Choroid plexus epithelial cell (primary cell): ENCODE measurements around the gene VAV2.

ENCODE experiments used
- DNase-seq: peaks from one replicate; pipeline ENCODE4 v3.0.0-alpha.2; 2010; ENCODE audit warnings: low read depth
- H3K4me3 ChIP-seq: 2 replicates; pipeline ENCODE4 v1.5.1; 2011; ENCODE audit warnings: low read depth, mild to moderate bottlenecking, control low read depth, low read length, moderate library complexity
- TF ChIP-seq, protein P1 (sequence below): conservative IDR thresholded peaks from 2 replicates; pipeline ENCODE4 v1.5.1; 2011; ENCODE audit warnings: low read depth, mild to moderate bottlenecking, control low read depth, inconsistent platforms, low read length, moderate library complexity

The VAV2 gene

DNA sequence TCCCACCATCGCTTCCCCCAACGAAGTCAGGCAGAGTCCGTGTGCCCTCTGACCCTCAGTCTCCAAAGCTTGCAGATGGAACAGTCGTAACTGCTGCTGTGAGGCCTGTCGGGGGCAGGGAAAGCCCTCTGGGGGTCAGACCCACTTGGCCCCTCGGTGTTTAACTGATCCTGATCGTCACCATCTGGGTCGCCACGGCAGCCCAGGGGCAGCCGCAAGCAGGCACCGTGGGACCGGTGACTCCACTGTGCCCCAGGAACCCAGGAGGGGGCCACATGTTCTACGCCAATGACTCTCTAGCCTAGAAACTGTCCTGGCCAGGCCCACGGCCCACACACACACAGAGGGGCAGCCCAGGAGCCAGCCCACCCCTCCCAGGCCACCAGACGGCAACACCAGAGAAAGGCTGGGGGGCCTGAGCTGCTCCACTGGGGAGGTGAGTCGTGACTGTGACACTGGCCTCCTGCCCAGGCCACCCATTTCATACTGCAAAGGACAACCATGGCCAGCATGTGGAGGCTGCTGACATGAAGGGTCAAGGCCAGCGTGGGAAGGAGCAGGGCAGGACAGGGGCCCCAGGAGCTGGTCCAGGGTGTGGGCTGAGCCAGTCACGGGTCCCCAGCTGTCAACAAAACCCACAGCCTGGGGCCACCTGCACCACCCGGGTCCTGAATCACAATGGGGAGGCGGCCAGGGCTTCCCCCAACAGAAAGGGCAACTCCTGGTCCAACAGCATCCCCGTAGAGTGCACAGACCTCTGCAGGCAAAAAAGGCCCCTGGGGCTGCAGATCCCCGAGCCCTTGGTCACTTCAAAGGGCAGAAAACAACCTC lies 20.8 kb downstream of the VAV2 start:
- H3K4me3 ChIP-seq: no peak overlapping the region
- TF ChIP-seq, protein P1, sequence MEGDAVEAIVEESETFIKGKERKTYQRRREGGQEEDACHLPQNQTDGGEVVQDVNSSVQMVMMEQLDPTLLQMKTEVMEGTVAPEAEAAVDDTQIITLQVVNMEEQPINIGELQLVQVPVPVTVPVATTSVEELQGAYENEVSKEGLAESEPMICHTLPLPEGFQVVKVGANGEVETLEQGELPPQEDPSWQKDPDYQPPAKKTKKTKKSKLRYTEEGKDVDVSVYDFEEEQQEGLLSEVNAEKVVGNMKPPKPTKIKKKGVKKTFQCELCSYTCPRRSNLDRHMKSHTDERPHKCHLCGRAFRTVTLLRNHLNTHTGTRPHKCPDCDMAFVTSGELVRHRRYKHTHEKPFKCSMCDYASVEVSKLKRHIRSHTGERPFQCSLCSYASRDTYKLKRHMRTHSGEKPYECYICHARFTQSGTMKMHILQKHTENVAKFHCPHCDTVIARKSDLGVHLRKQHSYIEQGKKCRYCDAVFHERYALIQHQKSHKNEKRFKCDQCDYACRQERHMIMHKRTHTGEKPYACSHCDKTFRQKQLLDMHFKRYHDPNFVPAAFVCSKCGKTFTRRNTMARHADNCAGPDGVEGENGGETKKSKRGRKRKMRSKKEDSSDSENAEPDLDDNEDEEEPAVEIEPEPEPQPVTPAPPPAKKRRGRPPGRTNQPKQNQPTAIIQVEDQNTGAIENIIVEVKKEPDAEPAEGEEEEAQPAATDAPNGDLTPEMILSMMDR: no peak
- DNase-seq: no peak

DNA sequence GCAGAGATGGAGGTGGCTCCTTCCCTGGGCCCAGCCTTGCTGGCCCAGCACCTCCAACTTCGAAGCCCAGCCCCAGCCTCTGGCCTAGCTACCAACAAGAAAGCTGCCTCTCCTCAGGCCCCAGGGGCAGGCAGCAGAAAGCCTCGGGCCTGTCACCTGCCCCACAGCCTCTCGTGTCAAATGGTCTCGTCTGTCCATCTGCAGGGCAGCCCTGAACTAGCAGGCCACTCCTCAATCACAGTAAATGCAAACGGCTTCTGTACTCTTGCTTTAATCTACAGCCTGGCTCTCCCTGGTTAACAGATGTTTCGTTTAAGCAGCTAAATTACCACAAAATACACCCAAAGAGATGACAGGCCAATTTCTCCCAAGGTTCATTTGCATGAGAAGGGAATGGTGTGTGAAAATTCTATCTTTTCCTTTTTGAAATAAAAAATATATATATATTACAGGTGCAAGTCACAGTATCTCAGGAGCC lies 21.5 kb downstream of the VAV2 start:
- TF ChIP-seq, protein P1: no peak
- no peak for DNase-seq
- H3K4me3 ChIP-seq: no peak overlapping the region

DNA sequence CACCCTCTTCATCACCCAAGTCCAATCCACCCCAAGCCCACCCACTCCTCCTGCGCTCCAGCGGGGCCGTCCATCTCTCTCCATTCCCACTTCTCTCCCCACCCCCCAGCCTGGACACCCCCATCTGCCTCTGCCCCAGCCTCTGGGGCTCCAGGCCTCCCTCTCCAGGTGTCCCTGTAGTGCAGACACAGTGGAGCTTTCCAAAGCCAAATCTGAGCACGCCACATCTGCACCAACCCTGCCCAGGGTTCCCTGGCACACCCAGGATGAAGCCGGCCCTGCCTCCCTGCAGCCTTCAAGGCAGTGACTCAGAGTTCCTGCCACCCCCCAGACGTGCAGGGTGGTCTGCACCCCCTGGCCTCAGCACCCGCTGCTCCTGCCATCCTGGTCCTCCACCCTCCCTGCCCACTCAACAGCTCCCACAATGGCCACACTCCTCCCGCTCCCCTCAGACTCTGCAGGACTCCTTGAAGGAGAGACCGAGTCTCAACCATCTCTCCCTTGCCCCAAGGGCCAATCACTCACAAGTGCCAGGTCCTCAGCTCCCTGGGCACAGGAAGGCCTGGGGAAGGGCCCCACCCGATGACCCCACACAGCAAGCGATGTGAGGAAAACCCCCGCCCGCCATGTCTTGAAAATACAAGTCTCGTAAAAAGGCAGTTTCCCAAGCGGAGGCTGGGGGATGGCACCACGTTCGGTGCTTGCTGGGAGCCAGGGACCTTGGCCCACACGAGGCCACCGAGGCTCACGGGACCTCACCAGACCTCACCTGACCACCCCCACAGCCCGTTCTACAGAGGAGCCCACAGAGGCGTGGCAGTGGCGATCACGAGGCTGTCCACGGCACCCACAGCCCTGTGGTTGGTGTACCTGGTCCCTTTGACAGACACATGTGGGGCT lies 22.2 kb downstream of the VAV2 start:
- no peak overlapping the region for H3K4me3 ChIP-seq
- DNase-seq: no peak

DNA sequence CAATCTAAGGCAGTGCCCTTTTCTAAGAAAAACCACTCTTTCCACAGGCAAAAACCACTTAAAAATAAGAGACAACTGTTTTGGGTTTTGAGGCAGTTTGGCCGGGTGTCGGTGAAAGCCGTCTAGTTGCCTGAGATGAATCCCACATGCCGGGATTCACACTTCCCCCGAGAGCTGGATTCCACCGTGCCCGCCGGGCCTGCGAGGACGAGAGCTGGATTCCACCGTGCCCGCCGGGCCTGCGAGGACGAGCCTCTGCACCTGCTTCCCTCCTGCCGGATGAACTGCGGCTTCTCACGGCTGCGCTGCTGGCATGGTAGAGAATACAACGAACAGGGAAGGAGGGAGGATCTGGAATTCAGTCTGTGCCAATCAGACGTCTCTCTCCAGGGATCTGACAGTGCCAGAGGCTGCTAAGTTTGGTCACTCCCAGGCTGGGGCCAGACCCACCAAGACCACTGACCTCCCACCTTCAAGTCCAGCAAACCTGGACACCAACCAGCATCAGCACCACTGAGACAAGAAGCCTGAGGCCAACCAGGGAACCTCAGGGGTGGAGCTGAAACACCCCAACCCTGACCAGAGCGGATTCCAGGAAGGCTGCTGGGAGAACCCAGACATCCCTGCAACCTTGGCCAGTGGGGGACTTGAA lies 23.0 kb downstream of the VAV2 start:
- no peak overlapping the region for H3K4me3 ChIP-seq
- TF ChIP-seq, protein P1: no peak
- DNase-seq: no peak

More for the DNA sequence above, 22.2 kb downstream of the VAV2 start:
- TF ChIP-seq, protein P1: no peak

DNA sequence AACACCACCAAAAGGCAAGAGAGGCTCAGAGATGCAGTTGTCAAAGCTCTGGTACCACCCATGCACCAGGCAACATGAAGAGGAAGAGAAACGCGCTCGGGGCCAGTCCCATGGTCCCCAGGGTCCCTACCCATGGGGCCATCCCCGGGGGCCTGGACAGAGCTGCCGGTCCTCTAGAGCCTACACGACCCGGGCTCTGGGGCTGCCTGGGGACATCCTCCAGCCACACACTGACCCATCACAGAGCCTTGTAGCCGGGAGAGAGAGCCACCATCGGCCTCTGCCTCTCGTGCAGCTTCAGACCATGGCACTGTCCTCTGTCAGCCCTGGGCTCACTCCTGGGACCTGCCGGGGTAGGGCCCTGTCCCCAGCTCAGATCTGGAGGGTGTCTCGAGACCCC lies 23.7 kb downstream of the VAV2 start:
- TF ChIP-seq, protein P1: no peak
- no peak for DNase-seq

DNA sequence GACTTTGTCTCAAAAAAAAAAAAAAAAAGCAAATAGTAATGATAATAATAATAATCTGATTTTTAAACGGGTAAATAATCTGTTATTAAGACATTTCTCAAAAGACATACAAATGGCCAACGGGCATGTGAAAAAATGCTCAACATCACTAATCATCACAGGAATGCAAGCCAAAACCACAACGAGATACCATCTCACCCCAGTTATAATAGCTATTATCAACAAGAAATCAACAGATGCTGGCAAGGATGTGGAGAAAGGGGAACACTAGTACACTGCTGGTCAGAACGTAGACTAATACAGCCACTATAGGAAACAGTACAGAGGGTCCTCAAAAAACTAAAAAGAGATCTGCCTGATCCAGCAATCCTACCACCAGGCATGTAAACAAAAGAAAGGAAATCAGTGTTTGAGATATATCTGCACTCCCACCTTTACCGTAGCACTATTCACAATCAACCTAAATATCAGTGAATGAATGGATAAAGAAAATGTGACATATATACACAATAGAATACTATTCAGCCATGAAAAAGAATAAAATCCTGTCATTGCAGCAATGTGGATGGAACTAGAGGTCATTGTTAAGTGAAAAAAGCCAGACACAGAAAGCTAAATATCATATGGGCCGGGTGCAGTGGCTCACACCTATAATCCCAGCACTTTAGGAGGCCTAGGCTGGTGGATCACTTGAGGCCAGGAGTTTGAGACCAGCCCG lies 24.9 kb downstream of the VAV2 start:
- peak; percentile 43 for DNase-seq
- TF ChIP-seq, protein P1: no peak
- H3K4me3 ChIP-seq: no peak overlapping the region

More for the DNA sequence above, 23.7 kb downstream of the VAV2 start:
- no peak overlapping the region for H3K4me3 ChIP-seq
